Esophagus squamous epithelium (tissue), 5 donors: ENCODE measurements around the gene CERS1. TPM values are rescaled to one million over a fixed set of nuclear protein-coding genes. Genes with fewer than 3 reads are reported as not detected.

Experiments used
- DNase-seq: peaks from one replicate; lab custom pipeline; 2025; lab: John Stamatoyannopoulos, UW
- H3K27ac ChIP-seq, 4 donors: fragments of 200-600 bp; sonication (generic); one replicate each; pipeline ENCODE4 v1.5.1; 2016 to 2019; ENCODE audit warnings: mild to moderate bottlenecking in 1 of 4
- H3K27me3 ChIP-seq, 4 donors: fragments of 200-600 bp; sonication (generic); 1 replicate in 3 of 4; 2 replicates in 1 of 4; pipeline versions ENCODE4 v1.5.1 to v1.6.0; 2017 to 2021; ENCODE audit warnings: antibody characterized with exemption in 1 of 4
- H3K36me3 ChIP-seq, 3 donors: fragments of 200-600 bp; sonication (generic); one replicate each; pipeline ENCODE4 v1.5.1; 2016 to 2019
- H3K4me1 ChIP-seq, 3 donors: fragments of 200-600 bp; sonication (generic); one replicate each; pipeline ENCODE4 v1.5.1; 2017 to 2019
- H3K4me3 ChIP-seq, 4 donors: fragments of 200-600 bp; sonication (generic); 1 replicate in 3 of 4; 2 replicates in 1 of 4; pipeline ENCODE4 v1.5.1; 2016 to 2019; ENCODE audit warnings: mild to moderate bottlenecking in 2 of 4, moderate library complexity in 1 of 4
- H3K9me3 ChIP-seq, 3 donors: fragments of 200-600 bp; sonication (generic); one replicate each; pipeline ENCODE4 v1.5.1; 2016 to 2019
- POLR2A ChIP-seq, 4 donors: fragments of 450-650 bp; IDR thresholded peaks; one replicate each; pipeline ENCODE4 v1.6.1; 2017; ENCODE audit warnings: antibody characterized with exemption in 4 of 4, mild to moderate bottlenecking in 4 of 4, moderate library complexity in 3 of 4
- WGBS, 2 donors: methylation state at CpG; one replicate each; pipeline ENCODE4 v1.1.5; 2018; 5-methylcytosine and 5-hydroxymethylcytosine counted together
- intact Hi-C: fragments of 100-400 bp; cut with DNase I; formaldehyde crosslinking; loops from one replicate; pipeline ENCODE4 v1.15.0; 2022
- total RNA-seq, 4 donors: library from RNA; depleted of rRNA; stranded (reverse); fragments of >200 nt; gene quantifications; one replicate each; pipeline ENCODE4 v1.1.0, GENCODE V29; 2016
- TF ChIP-seq, protein P1 (sequence below), 6 experiments: fragments of 450-650 bp in 4 of 6; fragments of 200-600 bp in 2 of 6; sonication (generic) in 2 of 6; IDR thresholded peaks; one replicate each; pipeline ENCODE4 v1.5.1; 2016 to 2019; ENCODE audit warnings: antibody characterized with exemption in 6 of 6, mild to moderate bottlenecking in 4 of 6, moderate library complexity in 4 of 6
- donor health status: DM: yes; HTN: yes; CAD: no.

CERS1 gene
- total RNA-seq, 4 donors from 2014 or later = 0.76 TPM; not detected in 3

DNA sequence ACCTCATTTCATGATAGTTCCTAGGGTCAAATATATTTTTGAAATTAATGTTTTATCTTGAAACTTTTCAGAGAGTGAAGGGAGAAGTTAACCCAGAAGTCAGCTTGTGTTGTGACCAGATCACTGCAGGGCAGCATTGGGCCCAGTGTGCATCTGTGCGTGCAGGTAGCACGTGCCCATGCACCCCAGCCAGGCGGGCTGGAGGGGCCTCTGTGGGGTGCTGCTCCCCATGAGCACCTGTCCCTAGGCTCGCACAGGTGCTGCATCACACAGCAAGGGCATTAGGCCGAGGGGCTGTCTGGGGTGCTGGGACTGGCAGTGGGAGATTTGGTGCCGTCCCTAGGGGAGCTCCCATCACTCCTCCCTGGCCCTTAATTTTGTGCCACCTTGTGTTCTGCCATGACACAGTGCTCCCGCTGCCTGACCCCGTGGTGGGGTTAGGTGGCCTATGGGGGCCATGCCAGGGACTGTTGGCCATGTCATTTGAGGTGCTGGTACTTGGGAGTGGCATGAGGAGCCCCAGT is 51.1 kb downstream of the CERS1 start:
- Histone ChIP-seq H3K27me3 (no peaks in the 10 kb centered on the region), H3K9me3 (no peaks in the 10 kb centered on the region), H3K27ac (no peak overlapping the region), H3K4me1 (peaks cover 29 to 100% (median 75%) of the 10 kb centered on the region in 3 donors), H3K4me3 (no peak overlapping the region), H3K36me3 (peaks cover 0 to 27% (median 0%) of the 10 kb centered on the region in 3 donors)
- TF ChIP-seq, protein P1, sequence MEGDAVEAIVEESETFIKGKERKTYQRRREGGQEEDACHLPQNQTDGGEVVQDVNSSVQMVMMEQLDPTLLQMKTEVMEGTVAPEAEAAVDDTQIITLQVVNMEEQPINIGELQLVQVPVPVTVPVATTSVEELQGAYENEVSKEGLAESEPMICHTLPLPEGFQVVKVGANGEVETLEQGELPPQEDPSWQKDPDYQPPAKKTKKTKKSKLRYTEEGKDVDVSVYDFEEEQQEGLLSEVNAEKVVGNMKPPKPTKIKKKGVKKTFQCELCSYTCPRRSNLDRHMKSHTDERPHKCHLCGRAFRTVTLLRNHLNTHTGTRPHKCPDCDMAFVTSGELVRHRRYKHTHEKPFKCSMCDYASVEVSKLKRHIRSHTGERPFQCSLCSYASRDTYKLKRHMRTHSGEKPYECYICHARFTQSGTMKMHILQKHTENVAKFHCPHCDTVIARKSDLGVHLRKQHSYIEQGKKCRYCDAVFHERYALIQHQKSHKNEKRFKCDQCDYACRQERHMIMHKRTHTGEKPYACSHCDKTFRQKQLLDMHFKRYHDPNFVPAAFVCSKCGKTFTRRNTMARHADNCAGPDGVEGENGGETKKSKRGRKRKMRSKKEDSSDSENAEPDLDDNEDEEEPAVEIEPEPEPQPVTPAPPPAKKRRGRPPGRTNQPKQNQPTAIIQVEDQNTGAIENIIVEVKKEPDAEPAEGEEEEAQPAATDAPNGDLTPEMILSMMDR (IDR thresholded peaks at IDR 0.05) = no peak
- TF ChIP-seq POLR2A (IDR thresholded peaks at IDR 0.05) = no peak
- WGBS, 2 donors = 90 to 94% methylated on average over 2 to 3 of the region's 8 CpGs
- no peak for DNase-seq
- intact Hi-C loops = loop anchor here (5.0 kb wide), 1 partner anchor 253 kb away; no protein-coding TSS in a partner anchor

DNA sequence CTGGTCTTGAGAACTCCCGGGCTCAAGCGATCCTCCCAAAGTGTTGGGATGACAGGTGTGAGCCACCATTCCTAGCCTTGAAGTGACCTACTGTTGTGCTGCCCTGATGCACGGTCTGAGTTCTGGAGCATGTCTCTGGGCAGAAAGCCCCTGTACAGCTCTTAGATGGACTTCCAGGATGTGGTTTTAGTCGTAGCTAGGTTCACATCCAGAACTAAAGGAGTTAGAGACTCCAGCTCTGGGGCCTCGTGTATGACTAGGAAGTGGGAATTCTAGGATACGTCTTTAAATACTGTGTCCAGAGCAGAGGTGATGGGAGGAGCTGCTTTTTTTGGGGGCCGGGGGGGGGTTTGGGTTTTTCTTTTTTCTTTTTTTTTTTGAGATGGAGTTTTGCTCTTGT is 52.0 kb downstream of the CERS1 start:
- no peak overlapping the region for H3K27ac ChIP-seq
- intact Hi-C loops = no loop called here
- no peak for TF ChIP-seq POLR2A (IDR thresholded peaks at IDR 0.05)
- TF ChIP-seq, protein P1 (IDR thresholded peaks at IDR 0.05) = no peak
- no peak for DNase-seq
- no peaks in the 10 kb centered on the region for H3K9me3 ChIP-seq
- no peak overlapping the region for H3K4me3 ChIP-seq
- 68 to 78% methylated on average over 6 of the region's 7 CpGs for WGBS, 2 donors
- no peaks in the 10 kb centered on the region for H3K27me3 ChIP-seq
- H3K4me1 ChIP-seq = peaks cover 29 to 100% (median 75%) of the 10 kb centered on the region in 3 donors
- H3K36me3 ChIP-seq = peaks cover 0 to 32% (median 0%) of the 10 kb centered on the region in 3 donors

DNA sequence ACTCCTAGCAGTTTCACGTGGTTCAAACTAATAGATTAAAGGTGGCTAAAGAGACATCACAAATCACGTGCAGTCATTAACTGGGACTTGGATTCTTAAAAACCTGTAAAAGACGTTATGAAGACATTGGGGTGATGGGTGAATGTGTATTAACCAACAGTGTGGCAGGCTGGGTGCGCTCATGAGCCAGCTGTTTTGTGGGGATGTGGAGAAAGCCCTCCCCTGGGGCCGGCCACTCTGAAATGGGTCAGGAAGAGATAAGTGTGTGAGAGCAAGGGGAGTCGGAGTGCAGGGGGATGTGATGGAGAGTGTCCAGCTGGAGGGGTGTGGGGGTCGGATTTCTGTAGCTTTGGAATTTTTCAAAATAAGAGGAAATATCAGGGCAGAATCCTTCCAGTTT is 53.8 kb downstream of the CERS1 start:
- no peak overlapping the region for H3K27ac ChIP-seq
- no peaks in the 10 kb centered on the region for H3K9me3 ChIP-seq
- intact Hi-C loops = no loop called here
- peaks cover 0 to 30% (median 0%) of the 10 kb centered on the region in 3 donors for H3K36me3 ChIP-seq
- TF ChIP-seq POLR2A (IDR thresholded peaks at IDR 0.05) = no peak
- TF ChIP-seq, protein P1 (IDR thresholded peaks at IDR 0.05) = no peak
- 55 to 59% methylated on average over 7 of the region's 7 CpGs for WGBS, 2 donors
- H3K27me3 ChIP-seq = no peaks in the 10 kb centered on the region
- H3K4me3 ChIP-seq = no peak overlapping the region
- no peak for DNase-seq
- peaks cover 20 to 100% (median 67%) of the 10 kb centered on the region in 3 donors for H3K4me1 ChIP-seq

DNA sequence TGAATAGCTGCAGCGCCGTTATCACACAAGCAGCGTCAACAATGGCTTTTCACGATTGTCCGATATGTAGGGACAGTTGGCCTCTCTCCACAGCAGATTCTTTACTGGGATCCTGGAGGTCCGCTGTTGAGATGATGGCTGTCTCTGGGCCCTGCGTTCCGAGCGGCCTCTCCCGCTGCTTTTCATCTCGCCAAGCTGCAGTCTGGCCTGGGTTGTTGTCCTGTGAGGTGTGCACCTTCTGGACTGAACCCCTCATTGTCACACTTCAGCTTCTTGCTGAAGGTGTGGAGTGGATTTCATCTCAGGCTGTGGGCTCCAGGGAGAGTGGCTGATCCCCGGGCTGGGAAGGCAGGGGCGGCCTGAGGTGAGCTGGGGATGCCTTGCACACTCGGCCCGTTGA is 54.6 kb downstream of the CERS1 start:
- 81 to 92% methylated on average over 9 to 14 of the region's 15 CpGs for WGBS, 2 donors
- Histone ChIP-seq H3K9me3 (no peaks in the 10 kb centered on the region), H3K27ac (no peak overlapping the region), H3K27me3 (no peaks in the 10 kb centered on the region), H3K4me1 (peaks cover 20 to 100% (median 59%) of the 10 kb centered on the region in 3 donors), H3K4me3 (no peak overlapping the region), H3K36me3 (peaks cover 0 to 35% (median 0%) of the 10 kb centered on the region in 3 donors)
- no peak for DNase-seq
- TF ChIP-seq, protein P1 (IDR thresholded peaks at IDR 0.05) = no peak
- no peak for TF ChIP-seq POLR2A (IDR thresholded peaks at IDR 0.05)
- intact Hi-C loops = no loop called here

DNA sequence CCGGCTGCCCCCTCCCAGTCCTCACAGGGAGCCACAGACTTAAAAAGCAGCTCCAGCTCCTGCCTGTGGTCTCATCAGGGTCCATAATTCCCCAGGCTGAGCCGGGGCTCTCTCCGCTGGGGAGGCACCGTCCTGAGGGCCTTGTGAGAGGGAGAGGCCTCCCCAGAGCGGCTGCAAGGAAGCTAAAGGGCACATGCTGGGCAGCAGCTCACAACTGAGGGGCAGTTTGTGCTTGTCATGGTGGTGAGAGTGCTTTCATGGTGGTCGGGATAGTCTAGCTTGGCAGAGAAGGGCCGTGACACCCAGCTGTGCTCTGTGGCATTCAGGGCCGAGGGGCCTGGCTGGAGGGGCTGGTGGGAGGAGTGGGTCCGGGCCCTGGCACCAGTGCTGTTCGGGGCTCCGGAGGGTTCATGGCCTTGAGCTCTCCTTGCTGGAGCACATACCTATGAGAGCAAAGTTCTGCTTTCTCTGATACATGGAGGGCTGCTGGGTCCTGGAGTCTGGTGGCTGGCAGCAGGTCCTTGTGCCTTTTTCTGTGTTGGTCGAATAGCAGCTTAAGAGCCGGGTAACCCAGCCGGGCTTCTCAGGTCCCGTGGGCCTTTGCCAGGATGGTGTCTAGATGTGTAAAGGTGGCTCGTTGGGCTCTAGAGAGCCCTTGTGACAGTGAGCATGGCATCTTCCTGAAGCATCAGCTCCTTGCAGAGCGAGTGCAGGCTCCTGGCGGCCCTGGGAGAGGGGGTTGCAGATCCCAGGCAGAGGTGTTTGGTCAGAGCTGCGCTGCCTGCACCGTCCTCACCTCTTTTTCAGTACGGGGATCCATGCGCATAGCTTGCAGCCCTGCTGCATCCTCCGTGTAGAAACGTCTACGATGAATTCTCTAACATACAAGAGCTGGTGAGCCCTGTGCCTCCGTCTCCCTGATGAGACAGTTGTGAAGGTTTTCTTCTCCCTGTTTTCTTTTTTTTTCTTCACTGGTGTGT is 55.4 kb downstream of the CERS1 start:
- no peak for TF ChIP-seq POLR2A (IDR thresholded peaks at IDR 0.05)
- TF ChIP-seq, protein P1 (IDR thresholded peaks at IDR 0.05) = no peak
- Histone ChIP-seq H3K36me3 (peaks cover 0 to 35% (median 0%) of the 10 kb centered on the region in 3 donors), H3K4me1 (peaks cover 22 to 100% (median 59%) of the 10 kb centered on the region in 3 donors), H3K27me3 (no peaks in the 10 kb centered on the region), H3K9me3 (no peaks in the 10 kb centered on the region), H3K4me3 (no peak overlapping the region), H3K27ac (no peak overlapping the region)
- DNase-seq = no peak
- intact Hi-C loops = no loop called here
- WGBS, 2 donors = 71 to 73% methylated on average over 10 to 15 of the region's 26 CpGs
